HS-5 (cell line): ENCODE results near the gene GAST.
"Not testable (repeated sequence)": the region's sequence is repeated elsewhere in the genome, so short reads cannot be mapped to it uniquely, and the experiment has no call there.

Source experiments
- DNase-seq: peaks from one replicate; pipeline ENCODE4 v3.0.0-alpha.2; 2012; ENCODE audit warnings: low read depth

The GAST gene

GRCh38 chr17:41711669-41712400 lies at the start of gene GAST:
Gene GAST (plus strand): TSS chr17:41712331. CDS start chr17:41715437, 3,106 bp downstream.
- DNase-seq, result no peak

- no peak for DNase-seq
Measured at GRCh38 chr17:41663451-41664171, 48.5 kb upstream of the GAST start.

GRCh38 chr17:41664172-41664457 lies 48.0 kb upstream of the GAST start:
- DNase-seq, result no peak

GRCh38 chr17:41664587-41665565 lies 47.3 kb upstream of the GAST start:
- no peak for DNase-seq

GRCh38 chr17:41665566-41666236 lies 46.4 kb upstream of the GAST start:
- DNase-seq, result no peak

GRCh38 chr17:41666237-41666641 lies 45.9 kb upstream of the GAST start:
- DNase-seq, result no peak

GRCh38 chr17:41666708-41667279 lies 45.3 kb upstream of the GAST start:
- no peak for DNase-seq

GRCh38 chr17:41667280-41668041 lies 44.7 kb upstream of the GAST start:
- DNase-seq, result no peak

- no peak for DNase-seq
Measured at GRCh38 chr17:41672153-41672552, 40.0 kb upstream of the GAST start.

GRCh38 chr17:41675157-41676057 lies 36.7 kb upstream of the GAST start:
- DNase-seq, result not testable (repeated sequence)

- no peak for DNase-seq
Measured at GRCh38 chr17:41676058-41676419, 36.1 kb upstream of the GAST start.

GRCh38 chr17:41678411-41678906 lies 33.7 kb upstream of the GAST start:
- no peak for DNase-seq

GRCh38 chr17:41678907-41679739 lies 33.0 kb upstream of the GAST start:
- DNase-seq, result no peak

- no peak for DNase-seq
Measured at GRCh38 chr17:41679740-41680425, 32.2 kb upstream of the GAST start.

GRCh38 chr17:41680426-41681040 lies 31.6 kb upstream of the GAST start:
- no peak for DNase-seq

GRCh38 chr17:41681776-41682175 lies 30.4 kb upstream of the GAST start:
- DNase-seq, result no peak

GRCh38 chr17:41682631-41683030 lies 29.5 kb upstream of the GAST start:
- no peak for DNase-seq
